Measurements from ENCODE around the gene TAGAP.
A peak's percentile ranks its signal among the peaks of the same experiment; 100 is the strongest.

TAGAP gene

DNA sequence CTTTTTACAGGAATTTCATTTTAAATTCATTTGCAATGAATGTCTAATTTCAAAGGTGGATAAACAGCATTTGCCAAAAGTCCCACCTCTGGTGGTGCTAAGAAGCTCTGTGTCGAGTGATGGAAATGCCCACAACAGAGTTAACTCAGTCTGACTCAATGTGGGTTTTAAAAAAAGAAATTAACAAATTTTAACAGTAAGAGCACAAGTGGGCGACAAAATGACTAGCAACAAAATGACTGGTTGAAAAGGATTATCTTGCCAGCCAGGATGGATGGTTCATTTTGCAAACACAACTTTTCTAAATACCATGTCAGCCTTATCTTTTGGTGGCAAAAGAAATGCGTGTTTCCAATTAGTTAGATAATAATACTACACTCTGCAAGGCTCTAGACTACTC, 14.3 kb upstream of the TAGAP start:
- no peaks in the 10 kb centered on the region for H3K36me3 ChIP-seq (ENCODE audit: control insufficient read depth in 1 of 2, insufficient read depth in 2 of 2, low read length in 2 of 2)
- H3K4me3 ChIP-seq (ENCODE audit: low read depth in 1 of 2, low read length in 2 of 2), result no peak overlapping the region
- H3K27me3 ChIP-seq (ENCODE audit: low read depth, low read length), result no peaks in the 10 kb centered on the region
- H3K4me1 ChIP-seq (ENCODE audit: control insufficient read depth in 1 of 2, insufficient read depth in 2 of 2, low read length in 2 of 2), result no peaks in the 10 kb centered on the region
- no peak overlapping the region for H3K27ac ChIP-seq (ENCODE audit: low read length)
- no peaks in the 10 kb centered on the region for H3K9me3 ChIP-seq (ENCODE audit: control insufficient read depth in 1 of 2, low read length in 2 of 2)

DNA sequence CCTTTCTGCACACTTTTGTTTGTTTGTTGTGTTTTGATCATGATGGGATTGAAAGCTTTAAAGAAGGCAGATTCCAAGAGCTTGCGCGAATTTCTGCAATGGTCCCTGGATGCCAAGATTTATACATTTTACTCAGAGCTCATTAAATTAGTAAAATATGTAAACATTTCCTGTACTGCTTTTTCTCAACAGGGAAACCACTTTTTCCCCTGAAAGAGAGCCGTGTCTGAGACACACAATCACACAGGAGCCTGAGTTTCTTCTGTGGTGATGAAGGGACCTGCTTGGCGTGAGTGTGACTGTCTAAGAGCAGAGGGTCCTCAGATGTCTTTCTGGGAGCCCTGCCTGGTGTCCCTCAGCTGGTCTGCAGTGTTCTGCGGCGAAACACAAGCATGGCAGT, 12.1 kb upstream of the TAGAP start:
- Histone ChIP-seq H3K27me3 (ENCODE audit: low read depth, low read length) (no peaks in the 10 kb centered on the region), H3K27ac (ENCODE audit: low read length) (no peak overlapping the region), H3K4me1 (ENCODE audit: control insufficient read depth in 1 of 2, insufficient read depth in 2 of 2, low read length in 2 of 2) (no peaks in the 10 kb centered on the region), H3K9me3 (ENCODE audit: control insufficient read depth in 1 of 2, low read length in 2 of 2) (no peaks in the 10 kb centered on the region), H3K36me3 (ENCODE audit: control insufficient read depth in 1 of 2, insufficient read depth in 2 of 2, low read length in 2 of 2) (no peaks in the 10 kb centered on the region), H3K4me3 (ENCODE audit: low read depth in 1 of 2, low read length in 2 of 2) (no peak overlapping the region)

DNA sequence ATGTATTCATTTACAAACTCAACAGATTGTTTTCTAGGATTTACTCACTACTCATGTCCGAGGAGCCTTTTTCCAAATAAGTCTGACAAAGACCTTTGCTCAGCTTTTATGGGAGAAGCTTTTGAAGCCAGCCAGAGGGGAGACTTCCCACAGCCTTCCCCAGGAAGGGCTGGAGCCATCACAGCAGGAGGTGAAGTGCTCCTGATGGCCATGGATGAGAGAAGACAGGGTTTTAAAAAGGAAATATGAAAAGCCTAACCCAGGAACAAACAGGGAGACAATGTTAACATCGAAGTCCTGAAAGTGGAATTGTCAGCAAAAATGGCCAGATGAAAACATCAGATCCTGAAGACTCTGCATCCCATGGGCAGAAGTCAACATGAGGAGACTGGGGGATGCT, 11.6 kb upstream of the TAGAP start:
- Histone ChIP-seq H3K27ac (ENCODE audit: low read length) (no peak overlapping the region), H3K36me3 (ENCODE audit: control insufficient read depth in 1 of 2, insufficient read depth in 2 of 2, low read length in 2 of 2) (no peaks in the 10 kb centered on the region), H3K27me3 (ENCODE audit: low read depth, low read length) (no peaks in the 10 kb centered on the region)

DNA sequence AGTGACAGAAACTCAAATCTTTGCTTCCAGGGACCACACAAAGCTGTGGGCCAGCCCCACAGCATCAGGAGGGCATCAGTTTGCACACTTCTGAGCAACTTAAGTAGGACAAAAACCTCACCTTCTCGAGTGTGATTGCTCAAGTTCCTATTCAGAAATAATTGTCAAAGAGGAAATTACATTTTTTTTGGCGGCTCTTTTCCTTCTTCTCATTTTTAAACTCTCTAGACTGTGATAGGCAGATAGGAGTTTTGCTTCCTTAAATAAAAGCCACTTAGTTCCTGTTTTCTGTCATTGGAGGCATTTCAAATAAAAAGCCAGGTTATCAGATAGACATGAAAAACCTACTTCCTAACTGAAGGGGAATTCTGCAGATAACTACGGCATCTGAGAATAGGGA, 11.2 kb upstream of the TAGAP start:
- H3K9me3 ChIP-seq (ENCODE audit: control insufficient read depth in 1 of 2, low read length in 2 of 2), result no peaks in the 10 kb centered on the region
- no peak overlapping the region for H3K27ac ChIP-seq (ENCODE audit: low read length)
- H3K36me3 ChIP-seq (ENCODE audit: control insufficient read depth in 1 of 2, insufficient read depth in 2 of 2, low read length in 2 of 2), result no peaks in the 10 kb centered on the region
- no peaks in the 10 kb centered on the region for H3K27me3 ChIP-seq (ENCODE audit: low read depth, low read length)
- no peak overlapping the region for H3K4me3 ChIP-seq (ENCODE audit: low read depth in 1 of 2, low read length in 2 of 2)
- H3K4me1 ChIP-seq (ENCODE audit: control insufficient read depth in 1 of 2, insufficient read depth in 2 of 2, low read length in 2 of 2), result no peaks in the 10 kb centered on the region

More for the DNA sequence above, 11.6 kb upstream of the TAGAP start:
- H3K4me1 ChIP-seq (ENCODE audit: control insufficient read depth in 1 of 2, insufficient read depth in 2 of 2, low read length in 2 of 2), result no peaks in the 10 kb centered on the region
- no peak overlapping the region for H3K4me3 ChIP-seq (ENCODE audit: low read depth in 1 of 2, low read length in 2 of 2)
- no peaks in the 10 kb centered on the region for H3K9me3 ChIP-seq (ENCODE audit: control insufficient read depth in 1 of 2, low read length in 2 of 2)

DNA sequence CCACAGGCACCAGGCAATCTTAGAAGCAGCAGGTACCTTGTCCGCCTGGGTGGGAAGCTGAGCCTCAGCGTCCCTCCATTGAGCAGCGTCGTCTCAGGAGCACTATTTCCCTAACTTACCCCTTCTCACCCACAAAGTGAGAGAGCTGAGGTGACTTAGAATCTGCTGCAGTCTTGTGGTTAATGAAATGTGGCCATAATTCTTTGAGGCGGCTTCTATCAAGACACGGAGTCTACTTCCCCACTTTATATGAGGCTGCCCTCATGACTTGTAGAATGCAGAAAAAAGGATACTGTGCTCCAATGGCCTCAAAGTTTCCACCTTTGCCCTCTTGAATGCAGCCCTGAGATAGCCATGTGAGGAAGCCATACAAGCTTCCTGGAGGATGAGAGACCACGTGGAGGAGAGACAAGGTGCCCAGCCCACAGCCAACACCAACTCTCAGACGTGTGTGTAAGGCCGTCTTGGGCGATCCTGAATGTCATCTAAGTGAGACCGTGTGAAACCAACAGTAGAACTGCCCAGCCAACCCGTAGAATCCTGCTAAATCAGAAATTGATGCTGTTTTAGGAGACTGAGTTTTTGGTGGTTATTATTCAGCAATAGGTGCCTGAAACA, 9.1 kb upstream of the TAGAP start:
- Histone ChIP-seq H3K27ac (ENCODE audit: low read length) (no peak overlapping the region), H3K36me3 (ENCODE audit: control insufficient read depth in 1 of 2, insufficient read depth in 2 of 2, low read length in 2 of 2) (no peaks in the 10 kb centered on the region), H3K4me1 (ENCODE audit: control insufficient read depth in 1 of 2, insufficient read depth in 2 of 2, low read length in 2 of 2) (no peaks in the 10 kb centered on the region)

DNA sequence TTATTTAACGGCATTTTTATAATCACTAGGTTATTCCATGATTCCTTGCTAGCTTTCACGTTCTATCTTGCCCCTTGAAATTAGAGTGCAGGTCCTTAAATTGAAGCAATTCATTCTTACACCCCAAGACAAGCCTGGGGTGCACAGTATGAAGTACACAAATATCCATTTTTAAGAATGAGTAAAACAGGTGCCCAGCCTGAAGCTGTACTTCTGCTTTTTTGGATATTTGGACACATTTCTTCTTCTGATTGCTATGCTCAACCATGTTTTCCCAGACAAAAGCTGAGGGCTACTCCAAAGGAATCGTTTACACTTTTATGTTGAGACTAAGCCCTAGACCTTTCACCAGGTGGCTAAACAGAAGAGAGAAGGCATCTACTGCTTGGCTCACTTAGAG, 7.9 kb upstream of the TAGAP start:
- no peaks in the 10 kb centered on the region for H3K27me3 ChIP-seq (ENCODE audit: low read depth, low read length)
- no peak overlapping the region for H3K4me3 ChIP-seq (ENCODE audit: low read depth in 1 of 2, low read length in 2 of 2)
- no peaks in the 10 kb centered on the region for H3K4me1 ChIP-seq (ENCODE audit: control insufficient read depth in 1 of 2, insufficient read depth in 2 of 2, low read length in 2 of 2)
- H3K9me3 ChIP-seq (ENCODE audit: control insufficient read depth in 1 of 2, low read length in 2 of 2), result no peaks in the 10 kb centered on the region
- H3K36me3 ChIP-seq (ENCODE audit: control insufficient read depth in 1 of 2, insufficient read depth in 2 of 2, low read length in 2 of 2), result no peaks in the 10 kb centered on the region
- H3K27ac ChIP-seq (ENCODE audit: low read length), result no peak overlapping the region

More for the DNA sequence above, 9.1 kb upstream of the TAGAP start:
- no peaks in the 10 kb centered on the region for H3K9me3 ChIP-seq (ENCODE audit: control insufficient read depth in 1 of 2, low read length in 2 of 2)
- H3K27me3 ChIP-seq (ENCODE audit: low read depth, low read length), result no peaks in the 10 kb centered on the region
- no peak overlapping the region for H3K4me3 ChIP-seq (ENCODE audit: low read depth in 1 of 2, low read length in 2 of 2)

DNA sequence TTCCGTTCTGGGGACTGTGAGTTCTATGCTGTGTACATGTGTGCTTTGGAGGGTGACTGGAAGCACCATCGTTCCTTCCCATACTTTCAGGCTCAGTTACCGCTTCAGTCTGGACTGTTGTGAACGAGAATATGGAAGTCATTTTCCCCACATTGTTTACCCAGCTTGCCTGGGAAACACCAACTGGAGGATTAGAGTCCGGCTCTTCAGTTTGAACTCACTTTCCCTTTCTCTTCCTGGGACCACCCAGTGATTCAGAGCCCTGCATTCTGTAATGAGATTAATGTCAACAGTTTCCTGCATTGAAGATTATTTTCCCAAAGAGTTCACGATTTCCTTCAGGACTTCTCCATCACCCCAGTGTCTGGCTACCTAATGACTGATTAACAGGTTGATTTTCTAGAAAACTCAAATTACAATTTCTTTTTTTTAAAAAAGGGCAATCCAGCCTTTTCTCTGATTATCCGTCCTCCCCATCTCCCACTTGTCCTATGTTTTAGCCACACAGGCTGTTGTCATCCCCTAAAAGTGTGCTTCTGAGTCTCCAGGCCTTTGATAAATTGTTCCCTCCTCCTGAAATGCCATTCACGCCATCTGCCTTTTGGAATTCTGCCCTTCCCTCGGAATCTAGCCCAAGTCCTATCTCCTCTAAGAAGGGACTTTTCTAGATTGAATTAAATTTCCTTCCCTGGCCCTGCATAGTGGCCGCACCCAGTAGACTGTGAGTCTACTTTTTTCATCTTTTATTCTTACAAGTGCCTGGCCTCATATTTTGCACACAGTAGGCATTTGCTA, 3.3 kb upstream of the TAGAP start:
- Histone ChIP-seq H3K4me3 (ENCODE audit: low read depth in 1 of 2, low read length in 2 of 2) (no peak overlapping the region), H3K36me3 (ENCODE audit: control insufficient read depth in 1 of 2, insufficient read depth in 2 of 2, low read length in 2 of 2) (no peaks in the 10 kb centered on the region)

DNA sequence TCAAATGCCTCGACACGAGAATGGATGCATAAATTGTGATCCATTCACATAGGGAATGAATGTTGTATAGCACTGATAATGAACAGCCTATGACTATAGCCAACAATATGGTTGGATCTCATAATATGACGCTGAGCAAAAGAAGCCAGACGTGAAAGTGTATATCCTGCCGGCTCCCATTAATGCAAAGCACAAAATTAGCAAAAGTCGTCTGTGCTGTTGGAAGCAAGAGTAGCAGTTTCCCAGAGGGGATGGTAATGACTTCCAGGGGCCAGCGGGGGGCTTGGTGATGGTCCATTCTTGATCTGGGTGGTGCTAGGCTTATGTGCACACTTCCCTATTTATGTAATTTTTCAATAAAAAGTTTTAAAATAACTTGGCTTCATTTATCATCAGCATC, 1.0 kb upstream of the TAGAP start:
- Histone ChIP-seq H3K4me3 (ENCODE audit: low read depth in 1 of 2, low read length in 2 of 2) (no peak overlapping the region), H3K27ac (ENCODE audit: low read length) (no peak overlapping the region), H3K4me1 (ENCODE audit: control insufficient read depth in 1 of 2, insufficient read depth in 2 of 2, low read length in 2 of 2) (no peaks in the 10 kb centered on the region), H3K27me3 (ENCODE audit: low read depth, low read length) (no peaks in the 10 kb centered on the region), H3K36me3 (ENCODE audit: control insufficient read depth in 1 of 2, insufficient read depth in 2 of 2, low read length in 2 of 2) (peaks cover 0 to 5% of the 10 kb centered on the region in 2 donors), H3K9me3 (ENCODE audit: control insufficient read depth in 1 of 2, low read length in 2 of 2) (no peaks in the 10 kb centered on the region)

More for the DNA sequence above, 3.3 kb upstream of the TAGAP start:
- H3K27ac ChIP-seq (ENCODE audit: low read length), result no peak overlapping the region
- H3K9me3 ChIP-seq (ENCODE audit: control insufficient read depth in 1 of 2, low read length in 2 of 2), result no peaks in the 10 kb centered on the region
- no peaks in the 10 kb centered on the region for H3K4me1 ChIP-seq (ENCODE audit: control insufficient read depth in 1 of 2, insufficient read depth in 2 of 2, low read length in 2 of 2)
- H3K27me3 ChIP-seq (ENCODE audit: low read depth, low read length), result no peaks in the 10 kb centered on the region

DNA sequence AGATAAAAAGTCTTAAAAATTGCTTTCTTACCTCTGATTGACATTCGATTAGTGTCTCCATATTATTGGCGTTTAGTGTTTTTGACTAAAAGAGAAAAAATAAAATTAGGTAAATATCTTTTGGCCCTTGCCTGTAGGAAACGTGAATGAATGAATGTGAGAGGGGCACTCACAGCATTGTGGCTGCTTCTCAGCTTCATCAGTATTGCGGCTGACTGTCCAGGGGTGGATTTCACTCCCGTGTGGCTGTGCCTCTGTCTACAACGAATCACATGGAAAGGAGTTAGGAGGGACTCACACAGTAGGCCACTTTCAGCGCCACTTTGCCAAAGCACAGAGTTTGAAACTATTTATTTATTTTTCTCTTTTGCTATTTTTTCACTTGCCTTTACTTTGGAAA, 844 bp downstream of the TAGAP start:
- H3K27ac ChIP-seq (ENCODE audit: low read length), result peak overlapping the region; percentile 78
- no peaks in the 10 kb centered on the region for H3K4me1 ChIP-seq (ENCODE audit: control insufficient read depth in 1 of 2, insufficient read depth in 2 of 2, low read length in 2 of 2)
- peak overlapping the region; percentile 44 to 66 for H3K4me3 ChIP-seq (ENCODE audit: low read depth in 1 of 2, low read length in 2 of 2)
- H3K36me3 ChIP-seq (ENCODE audit: control insufficient read depth in 1 of 2, insufficient read depth in 2 of 2, low read length in 2 of 2), result peaks cover 0 to 6% of the 10 kb centered on the region in 2 donors
- H3K27me3 ChIP-seq (ENCODE audit: low read depth, low read length), result no peaks in the 10 kb centered on the region
- no peaks in the 10 kb centered on the region for H3K9me3 ChIP-seq (ENCODE audit: control insufficient read depth in 1 of 2, low read length in 2 of 2)

DNA sequence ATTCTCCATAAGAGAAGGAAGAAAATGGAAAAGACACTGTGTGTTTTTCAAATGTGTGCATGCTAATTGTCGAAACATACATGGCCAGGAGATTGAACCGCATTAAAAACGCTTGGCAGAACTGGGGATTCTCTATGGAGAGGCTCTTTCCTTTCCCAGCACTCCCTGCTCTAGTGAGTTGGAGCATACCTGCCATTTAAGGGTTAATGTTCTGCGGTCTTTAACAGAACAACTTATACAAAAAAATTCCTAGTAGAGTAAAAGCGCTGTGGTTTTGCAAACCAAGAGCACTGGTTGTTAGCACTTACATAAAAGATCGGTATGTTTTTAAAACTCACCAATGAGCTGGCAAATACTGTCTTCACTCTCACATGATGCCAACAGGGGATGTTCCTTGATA, 1.5 kb downstream of the TAGAP start:
- Histone ChIP-seq H3K9me3 (ENCODE audit: control insufficient read depth in 1 of 2, low read length in 2 of 2) (no peaks in the 10 kb centered on the region), H3K4me3 (ENCODE audit: low read depth in 1 of 2, low read length in 2 of 2) (peak overlapping the region; percentile 44 to 66), H3K36me3 (ENCODE audit: control insufficient read depth in 1 of 2, insufficient read depth in 2 of 2, low read length in 2 of 2) (peaks cover 0 to 6% of the 10 kb centered on the region in 2 donors), H3K27me3 (ENCODE audit: low read depth, low read length) (no peaks in the 10 kb centered on the region), H3K27ac (ENCODE audit: low read length) (peak overlapping the region; percentile 78), H3K4me1 (ENCODE audit: control insufficient read depth in 1 of 2, insufficient read depth in 2 of 2, low read length in 2 of 2) (no peaks in the 10 kb centered on the region)

DNA sequence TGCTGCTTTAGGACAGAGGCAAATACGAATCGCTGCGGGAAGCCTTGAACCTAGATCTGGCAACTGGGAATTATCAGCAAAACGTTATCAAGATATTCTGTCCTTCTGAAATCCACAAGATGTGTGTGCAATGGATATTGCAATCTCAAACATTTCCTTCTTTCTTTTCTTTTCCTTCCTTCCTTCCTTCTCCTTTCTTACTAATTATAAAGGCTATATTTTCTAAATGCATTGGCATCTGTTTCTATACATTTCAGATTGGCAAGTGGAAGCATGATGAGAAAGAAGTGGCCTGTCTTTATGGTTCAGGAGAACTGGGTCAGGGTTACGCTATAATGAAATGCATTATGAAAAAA, 2.0 kb downstream of the TAGAP start:
- peak overlapping the region; percentile 44 to 66 for H3K4me3 ChIP-seq (ENCODE audit: low read depth in 1 of 2, low read length in 2 of 2)
- no peaks in the 10 kb centered on the region for H3K4me1 ChIP-seq (ENCODE audit: control insufficient read depth in 1 of 2, insufficient read depth in 2 of 2, low read length in 2 of 2)
- H3K9me3 ChIP-seq (ENCODE audit: control insufficient read depth in 1 of 2, low read length in 2 of 2), result no peaks in the 10 kb centered on the region
- H3K27me3 ChIP-seq (ENCODE audit: low read depth, low read length), result no peaks in the 10 kb centered on the region
- H3K36me3 ChIP-seq (ENCODE audit: control insufficient read depth in 1 of 2, insufficient read depth in 2 of 2, low read length in 2 of 2), result peaks cover 0 to 6% of the 10 kb centered on the region in 2 donors
- peak overlapping the region; percentile 78 for H3K27ac ChIP-seq (ENCODE audit: low read length)

Data from muscle layer of duodenum (tissue), 2 donors.